Immature natural killer cell (primary cell): ENCODE measurements around the gene EPS8L1. TPM values are rescaled to one million over a fixed set of nuclear protein-coding genes. Genes with fewer than 3 reads are reported as not detected.
A peak's percentile ranks its signal among the peaks of the same experiment; 100 is the strongest.
"Not testable (repeated sequence)": the region's sequence is repeated elsewhere in the genome, so short reads cannot be mapped to it uniquely, and the experiment has no call there.

Experiments used
- DNase-seq, 3 donors: peaks; one replicate each; pipeline ENCODE4 v3.0.0; 2022; ENCODE audit warnings: mixed read lengths in 1 of 3
- H3K27ac Mint-ChIP-seq, 6 donors: one replicate each; pipeline ENCODE4 v1.8.0; 2020; ENCODE audit warnings: mixed read lengths in 6 of 6, mild to moderate bottlenecking in 5 of 6, inconsistent platforms in 4 of 6, moderate library complexity in 3 of 6
- H3K27me3 Mint-ChIP-seq, 3 donors: one replicate each; pipeline ENCODE4 v1.8.0; 2020 to 2021; ENCODE audit warnings: low read depth in 3 of 3, mild to moderate bottlenecking in 3 of 3, mixed read lengths in 3 of 3, moderate library complexity in 3 of 3, inconsistent platforms in 1 of 3
- H3K36me3 Mint-ChIP-seq, 3 donors: one replicate each; pipeline ENCODE4 v1.8.0; 2020; ENCODE audit warnings: mixed read lengths in 3 of 3, inconsistent platforms in 2 of 3, mild to moderate bottlenecking in 2 of 3
- H3K4me1 Mint-ChIP-seq, 2 donors: one replicate each; pipeline ENCODE4 v1.8.0; 2020; ENCODE audit warnings: inconsistent platforms in 2 of 2, mild to moderate bottlenecking in 2 of 2, mixed read lengths in 2 of 2, moderate library complexity in 1 of 2
- H3K4me3 Mint-ChIP-seq, 5 donors: one replicate each; pipeline ENCODE4 v1.8.0; 2020; ENCODE audit warnings: mild to moderate bottlenecking in 5 of 5, mixed read lengths in 5 of 5, inconsistent platforms in 3 of 5, moderate library complexity in 3 of 5
- H3K9me3 Mint-ChIP-seq, 6 donors: one replicate each; pipeline ENCODE4 v1.8.0; 2020; ENCODE audit warnings: mild to moderate bottlenecking in 6 of 6, mixed read lengths in 6 of 6, inconsistent platforms in 4 of 6, moderate library complexity in 3 of 6
- polyA plus RNA-seq, 3 donors: library from polyadenylated mRNA; unstranded; fragments of 300-500 nt; fragmentation: Illumina TruSeq; gene quantifications; one replicate each; pipeline ENCODE4 v1.2.3, GENCODE V29; 2021

Gene EPS8L1
- polyA plus RNA-seq, 3 donors from 2014 or later: 4.5 to 7.3 (median 6.4) TPM

DNA sequence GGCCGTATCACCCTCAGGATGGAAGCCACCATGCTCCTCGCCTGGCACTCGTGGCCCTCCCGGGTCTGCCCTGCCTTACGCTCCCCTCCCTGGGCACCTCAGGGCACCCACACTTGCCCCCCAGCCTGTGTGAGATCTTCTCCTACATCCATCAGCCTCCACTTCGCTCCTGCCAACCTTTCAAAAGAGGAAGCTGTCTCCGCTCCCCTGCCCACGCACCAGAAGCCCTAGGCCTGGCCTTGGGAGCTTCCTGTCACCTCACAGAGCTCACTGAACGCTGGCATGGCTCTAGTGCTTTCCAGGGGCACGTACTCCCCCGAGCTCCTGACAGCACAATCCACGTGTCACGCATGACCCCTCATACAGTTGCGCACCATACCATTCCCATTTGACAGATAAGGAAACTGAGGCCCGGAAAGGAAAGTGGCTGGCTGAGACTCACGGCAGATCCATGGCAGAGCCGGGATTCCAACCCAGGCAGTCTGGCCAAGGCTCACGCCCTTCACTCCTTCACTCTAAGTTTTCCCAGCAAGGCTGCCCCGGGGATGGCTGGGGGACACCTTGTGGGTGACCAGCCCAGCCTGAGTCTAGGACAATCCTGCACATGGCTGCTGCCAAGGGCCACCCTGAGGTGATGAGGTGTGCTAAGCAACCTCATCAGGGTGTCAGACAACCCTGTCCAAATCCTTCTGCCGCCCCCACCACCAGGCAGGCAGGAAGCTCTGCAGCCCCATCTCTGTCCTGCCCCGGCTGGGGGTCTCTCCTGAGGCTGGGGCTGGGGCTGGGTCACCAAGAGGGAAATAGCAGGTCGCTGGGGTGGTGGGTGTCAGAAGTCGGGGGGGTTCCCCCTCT, 22.4 kb downstream of the EPS8L1 start:
- Mint-ChIP-seq H3K27ac (no peak overlapping the region), H3K36me3 (peaks cover 5 to 21% (median 11%) of the 10 kb centered on the region in 3 donors), H3K4me3 (no peak overlapping the region), H3K9me3 (peaks cover 0 to 1% (median 0%) of the 10 kb centered on the region in 6 donors), H3K4me1 (peaks cover 0 to 3% of the 10 kb centered on the region in 2 donors), H3K27me3 (peaks cover 0 to 2% (median 1%) of the 10 kb centered on the region in 3 donors)
- no peak for DNase-seq

DNA sequence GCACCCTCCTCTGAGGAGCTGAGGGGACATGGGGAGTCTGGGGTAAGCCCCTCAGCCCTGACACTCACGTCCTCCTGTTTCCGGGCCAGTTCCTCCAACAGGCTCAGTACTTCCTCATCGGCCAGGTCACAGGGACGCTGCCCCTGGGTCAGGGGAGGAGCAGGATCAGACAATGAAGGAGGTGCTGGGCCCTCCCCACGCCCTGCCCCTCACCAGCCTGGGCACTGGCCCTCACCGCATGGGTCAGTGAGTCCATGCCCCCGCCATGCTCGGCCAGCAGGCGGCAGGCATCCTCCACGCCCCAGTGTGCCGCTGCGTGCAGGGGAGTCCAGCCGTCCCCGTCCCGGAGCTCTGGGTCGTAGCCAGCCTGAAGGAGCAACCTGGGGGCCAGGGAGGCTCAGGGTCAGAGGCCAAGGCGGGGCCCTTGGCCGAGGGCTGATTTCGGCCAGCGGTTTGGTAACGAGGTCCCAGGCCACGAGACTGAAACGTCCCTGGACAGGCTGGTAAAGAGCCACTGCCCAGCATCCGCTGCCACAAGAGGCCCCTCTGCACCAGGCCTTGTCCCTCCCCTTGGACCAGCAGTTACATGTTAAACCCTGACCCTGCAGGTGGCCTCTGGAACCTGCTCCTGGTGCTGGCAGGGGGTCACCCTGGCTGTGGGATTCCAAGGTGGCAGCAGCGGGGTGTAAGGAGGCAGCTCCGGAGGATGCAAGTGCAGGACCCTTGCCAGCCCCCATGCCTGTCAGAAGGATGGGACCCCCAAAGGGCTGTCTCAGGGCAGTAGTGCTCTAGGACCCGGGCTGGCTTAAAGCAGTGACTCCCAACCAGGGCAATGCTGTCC, 23.3 kb downstream of the EPS8L1 start:
- Mint-ChIP-seq H3K9me3 (peaks cover 0 to 1% (median 0%) of the 10 kb centered on the region in 6 donors), H3K4me1 (peaks cover 0 to 3% of the 10 kb centered on the region in 2 donors), H3K27me3 (peaks cover 0 to 2% (median 1%) of the 10 kb centered on the region in 3 donors), H3K4me3 (no peak overlapping the region), H3K27ac (no peak overlapping the region), H3K36me3 (peaks cover 5 to 26% (median 11%) of the 10 kb centered on the region in 3 donors)
- DNase-seq: no peak

DNA sequence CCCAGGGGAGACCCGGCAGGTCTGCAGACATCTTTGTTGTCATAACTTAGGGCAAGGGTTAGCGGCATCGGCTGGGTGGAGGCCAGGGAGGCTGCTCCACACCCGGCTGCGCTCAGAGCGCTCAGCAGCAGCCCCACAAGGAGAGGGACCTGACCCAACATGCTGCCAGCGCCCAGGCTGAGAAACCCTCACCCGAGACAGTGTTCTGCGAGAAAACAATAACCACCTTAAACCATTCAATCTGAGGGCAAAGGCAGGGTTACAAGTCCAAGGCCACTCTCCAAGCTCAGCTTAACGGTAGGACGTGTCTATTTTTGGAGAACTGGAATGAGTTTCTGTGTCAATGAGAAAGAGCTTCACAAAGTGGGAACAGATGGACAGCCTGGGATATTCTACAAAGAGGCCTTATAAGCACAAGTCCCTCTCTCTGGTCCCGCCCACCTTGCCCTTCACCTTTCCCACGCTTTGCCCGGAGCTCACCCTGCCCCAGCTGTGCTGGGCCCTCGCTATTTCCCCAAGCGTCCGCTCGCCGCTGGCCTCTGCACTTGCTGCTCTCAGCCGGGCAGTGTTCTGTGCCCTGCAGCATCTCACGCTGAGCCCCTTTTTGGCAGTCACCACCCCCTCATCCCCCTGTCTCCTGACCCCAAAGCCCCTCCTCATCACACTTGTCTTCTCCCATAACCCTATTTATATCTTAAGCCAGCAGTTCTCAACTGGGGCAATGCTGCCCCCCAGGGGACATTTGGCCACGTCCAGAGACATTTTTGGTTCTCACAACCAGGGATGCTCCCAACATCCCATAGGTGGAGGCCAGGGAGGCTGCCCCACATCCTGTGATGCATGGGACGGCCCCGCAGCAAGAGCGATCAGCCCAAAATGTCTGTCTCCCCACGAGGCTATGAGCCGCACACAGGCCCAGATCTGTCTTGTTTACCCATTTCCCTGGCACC, 24.2 kb downstream of the EPS8L1 start:
- Mint-ChIP-seq H3K9me3 (peaks cover 0 to 1% (median 0%) of the 10 kb centered on the region in 6 donors), H3K27ac (no peak overlapping the region), H3K4me1 (peaks cover 0 to 3% of the 10 kb centered on the region in 2 donors), H3K4me3 (no peak overlapping the region), H3K27me3 (peaks cover 0 to 2% (median 1%) of the 10 kb centered on the region in 3 donors), H3K36me3 (peaks cover 5 to 24% (median 11%) of the 10 kb centered on the region in 3 donors)
- DNase-seq: no peak

DNA sequence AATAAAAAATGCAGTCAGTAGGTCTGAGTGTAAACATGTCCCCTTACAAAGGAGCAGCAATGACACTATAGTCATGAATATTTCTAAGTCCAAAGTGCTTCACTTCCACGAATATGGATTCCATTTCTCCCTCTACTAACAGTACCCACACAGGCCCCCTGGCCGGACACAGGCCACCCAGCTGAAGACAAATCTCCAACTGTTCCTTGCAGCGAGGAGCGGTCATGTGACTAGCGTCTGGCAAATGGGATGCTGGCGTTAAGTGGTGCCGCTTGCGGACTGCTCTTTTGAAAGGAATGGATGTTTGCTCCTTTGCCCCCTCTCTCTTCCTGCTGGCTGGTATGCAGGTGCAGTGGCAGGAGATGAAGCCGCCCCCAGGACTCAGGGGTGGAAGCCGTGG, 25.6 kb downstream of the EPS8L1 start:
- H3K9me3 Mint-ChIP-seq: peaks cover 0 to 1% (median 0%) of the 10 kb centered on the region in 6 donors

DNA sequence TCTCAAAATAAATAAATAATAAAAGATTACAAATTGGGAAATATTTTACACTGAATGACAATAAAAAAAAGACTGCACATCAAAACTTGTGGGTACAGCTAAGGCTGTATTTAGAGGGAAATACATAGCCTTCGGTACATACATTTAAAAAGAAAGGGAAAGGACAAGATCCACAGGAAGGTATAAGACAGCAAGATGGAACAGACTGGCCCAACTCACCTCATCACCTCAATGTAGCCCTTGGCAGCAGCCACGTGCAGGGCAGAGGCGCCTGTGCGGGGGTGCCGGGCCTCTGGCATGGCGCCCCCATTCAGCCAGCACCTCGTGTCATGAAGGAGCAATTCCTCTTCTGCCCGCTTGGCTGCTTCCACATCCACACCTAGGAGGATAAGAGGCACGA, 27.5 kb downstream of the EPS8L1 start:
- H3K4me1 Mint-ChIP-seq: peaks cover 0 to 3% of the 10 kb centered on the region in 2 donors
- H3K27ac Mint-ChIP-seq: no peak overlapping the region
- H3K9me3 Mint-ChIP-seq: peaks cover 0 to 1% (median 0%) of the 10 kb centered on the region in 6 donors
- no peak overlapping the region for H3K4me3 Mint-ChIP-seq
- peaks cover 5 to 26% (median 14%) of the 10 kb centered on the region in 3 donors for H3K36me3 Mint-ChIP-seq
- no peak for DNase-seq
- H3K27me3 Mint-ChIP-seq: peaks cover 0 to 1% (median 0%) of the 10 kb centered on the region in 3 donors

More for the DNA sequence above, 25.6 kb downstream of the EPS8L1 start:
- H3K4me3 Mint-ChIP-seq: no peak overlapping the region
- peaks cover 5 to 26% (median 11%) of the 10 kb centered on the region in 3 donors for H3K36me3 Mint-ChIP-seq
- DNase-seq: no peak
- H3K27me3 Mint-ChIP-seq: peaks cover 0 to 2% (median 1%) of the 10 kb centered on the region in 3 donors
- no peak overlapping the region for H3K27ac Mint-ChIP-seq
- H3K4me1 Mint-ChIP-seq: peaks cover 0 to 3% of the 10 kb centered on the region in 2 donors

DNA sequence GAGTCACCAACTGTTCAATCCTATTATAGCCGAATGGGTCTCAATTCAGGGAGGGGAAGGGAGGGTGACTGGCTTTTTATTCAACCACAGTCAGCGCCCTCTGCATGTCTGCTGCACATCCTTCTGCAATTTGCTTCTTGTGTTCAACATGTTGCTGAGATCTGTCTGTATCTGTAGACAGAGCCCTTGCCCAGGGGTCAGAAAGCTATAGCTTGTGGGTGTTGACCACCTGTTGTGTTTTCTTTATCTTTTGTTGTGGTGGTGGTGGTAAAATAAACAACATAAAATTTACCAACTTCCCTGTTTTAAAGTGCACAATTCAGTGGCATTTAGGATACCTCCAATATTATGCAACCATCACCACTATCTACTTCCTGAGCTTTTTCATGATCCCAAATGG, 29.6 kb downstream of the EPS8L1 start:
- no peak for DNase-seq
- peaks cover 0 to 1% (median 0%) of the 10 kb centered on the region in 3 donors for H3K27me3 Mint-ChIP-seq
- peaks cover 5 to 29% (median 14%) of the 10 kb centered on the region in 3 donors for H3K36me3 Mint-ChIP-seq
- no peak overlapping the region for H3K27ac Mint-ChIP-seq
- H3K9me3 Mint-ChIP-seq: peaks cover 0 to 1% (median 0%) of the 10 kb centered on the region in 6 donors
- H3K4me3 Mint-ChIP-seq: no peak overlapping the region
- peaks cover 0 to 5% of the 10 kb centered on the region in 2 donors for H3K4me1 Mint-ChIP-seq

DNA sequence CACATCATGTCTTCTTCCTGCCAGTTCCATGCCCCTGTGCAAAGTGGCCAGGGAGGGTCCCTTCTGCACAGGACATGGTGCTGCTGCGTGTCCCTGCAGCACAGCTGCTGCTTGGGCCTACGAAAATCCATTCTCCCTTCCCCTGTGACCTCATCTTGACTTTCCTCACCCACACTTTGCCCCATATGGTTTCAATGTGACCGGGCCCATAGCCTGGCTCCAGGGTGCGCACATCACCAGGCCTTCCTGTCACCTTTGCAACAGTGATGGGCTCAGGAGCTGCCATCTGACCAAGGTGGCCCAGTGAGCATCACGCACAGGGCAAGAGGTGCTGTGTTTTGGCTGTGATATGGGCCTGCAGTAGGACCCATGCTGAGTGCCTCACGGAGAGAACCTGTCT, 30.9 kb downstream of the EPS8L1 start:
- Mint-ChIP-seq H3K4me1 (peaks cover 0 to 6% of the 10 kb centered on the region in 2 donors), H3K4me3 (no peak overlapping the region), H3K27ac (peak overlapping the region in 1 of 6 donors; percentile 50), H3K36me3 (peaks cover 5 to 28% (median 14%) of the 10 kb centered on the region in 3 donors), H3K27me3 (peaks cover 0 to 1% (median 0%) of the 10 kb centered on the region in 3 donors), H3K9me3 (peaks cover 0 to 1% (median 0%) of the 10 kb centered on the region in 6 donors)
- no peak for DNase-seq

DNA sequence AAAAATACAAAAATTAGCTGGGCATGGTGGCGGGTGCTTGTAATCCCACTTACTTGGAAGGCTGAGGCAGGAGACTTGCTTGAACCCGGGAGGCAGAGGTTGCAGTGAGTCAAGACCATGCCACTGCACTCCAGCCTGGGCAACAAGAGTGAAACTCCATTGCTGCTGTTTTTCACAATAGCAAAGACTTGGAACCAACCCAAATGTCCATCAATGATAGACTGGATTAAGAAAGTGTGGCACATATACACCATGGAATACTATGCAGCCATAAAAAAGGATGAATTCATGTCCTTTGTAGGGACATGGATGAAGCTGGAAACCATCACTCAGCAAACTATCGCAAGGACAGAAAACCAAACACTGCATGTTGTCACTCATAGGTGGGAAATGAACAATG, 31.6 kb downstream of the EPS8L1 start:
- H3K4me3 Mint-ChIP-seq, H3K4me1 Mint-ChIP-seq, H3K27me3 Mint-ChIP-seq, H3K27ac Mint-ChIP-seq, DNase-seq, H3K9me3 Mint-ChIP-seq: not testable (repeated sequence)
- H3K36me3 Mint-ChIP-seq: peaks cover 5 to 23% (median 9%) of the 10 kb centered on the region in 3 donors

DNA sequence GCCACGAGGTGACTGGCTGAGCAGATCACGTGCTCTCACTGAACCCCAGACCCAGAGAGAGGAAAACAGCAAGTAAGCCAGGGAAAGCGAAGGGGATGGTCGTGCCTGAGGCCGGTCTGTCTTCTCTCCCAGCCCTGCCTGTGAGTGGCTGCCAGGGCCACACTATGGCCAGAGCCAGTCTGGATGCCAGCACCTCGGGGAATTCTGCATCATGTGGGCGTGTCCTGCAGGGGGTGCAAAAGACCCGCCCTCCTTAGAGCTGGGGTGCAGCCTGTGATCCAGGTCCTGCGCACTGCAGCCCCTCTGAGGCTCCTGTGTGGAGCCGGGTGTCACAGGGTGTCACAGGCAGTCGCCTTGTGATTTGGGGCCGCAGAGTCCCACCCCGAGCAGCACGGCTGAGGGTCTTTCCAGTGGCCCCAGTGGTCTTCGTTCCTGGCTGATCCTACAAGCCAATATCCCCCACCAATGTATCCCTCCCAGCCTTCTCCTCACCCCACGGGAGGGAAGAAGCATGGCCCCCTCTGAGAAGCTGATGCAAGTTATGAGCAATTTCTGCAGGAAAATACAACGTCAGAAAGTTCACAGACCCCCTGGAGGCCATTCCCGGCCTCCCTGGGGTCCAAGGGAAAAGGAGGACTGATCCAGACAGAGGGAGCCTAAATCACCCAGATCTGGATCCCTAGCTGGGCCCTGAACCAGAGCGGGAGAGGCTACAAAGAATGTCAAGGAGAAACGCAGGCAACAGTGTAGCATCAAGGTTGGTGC, 34.0 kb downstream of the EPS8L1 start:
- no peak for DNase-seq
- Mint-ChIP-seq H3K4me1 (peaks cover 0 to 16% of the 10 kb centered on the region in 2 donors), H3K27me3 (peaks cover 0 to 1% (median 0%) of the 10 kb centered on the region in 3 donors), H3K27ac (no peak overlapping the region), H3K4me3 (no peak overlapping the region), H3K36me3 (peaks cover 0 to 10% (median 4%) of the 10 kb centered on the region in 3 donors), H3K9me3 (no peaks in the 10 kb centered on the region)

DNA sequence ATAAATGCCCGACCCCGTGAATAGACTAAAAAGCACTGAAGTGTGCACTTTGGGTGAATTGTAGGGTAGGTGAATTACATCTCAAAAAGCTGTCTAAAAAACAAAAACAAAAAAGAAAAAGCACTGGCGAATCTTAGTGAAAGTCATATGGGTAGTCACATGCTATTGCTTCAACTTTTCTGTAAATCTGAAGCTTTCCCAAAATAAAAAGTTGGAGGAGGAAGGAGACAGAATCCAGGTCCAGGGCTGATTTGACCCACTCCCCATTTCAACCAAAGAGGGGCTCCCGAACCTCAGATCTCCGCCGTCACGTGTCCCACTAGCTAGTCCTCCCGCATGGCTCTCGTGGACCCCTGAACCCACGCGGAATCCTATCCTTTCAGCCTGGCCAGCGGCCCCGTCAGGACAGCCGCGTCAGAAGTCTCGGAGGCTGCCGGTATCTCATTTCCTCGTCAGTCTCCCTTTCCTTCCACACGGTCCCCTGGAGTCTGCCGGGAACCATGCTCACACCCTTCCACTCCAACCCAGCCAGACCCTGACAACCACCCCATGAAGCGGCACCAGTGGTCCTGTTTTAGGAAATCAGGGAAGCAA, 35.7 kb downstream of the EPS8L1 start:
- no peak for DNase-seq
- Mint-ChIP-seq H3K4me3 (no peak overlapping the region), H3K27ac (peak overlapping the region in 1 of 6 donors; percentile 26), H3K4me1 (peaks cover 16 to 32% of the 10 kb centered on the region in 2 donors), H3K36me3 (peaks cover 0 to 7% (median 7%) of the 10 kb centered on the region in 3 donors), H3K9me3 (no peaks in the 10 kb centered on the region), H3K27me3 (peaks cover 2 to 4% (median 3%) of the 10 kb centered on the region in 3 donors)

DNA sequence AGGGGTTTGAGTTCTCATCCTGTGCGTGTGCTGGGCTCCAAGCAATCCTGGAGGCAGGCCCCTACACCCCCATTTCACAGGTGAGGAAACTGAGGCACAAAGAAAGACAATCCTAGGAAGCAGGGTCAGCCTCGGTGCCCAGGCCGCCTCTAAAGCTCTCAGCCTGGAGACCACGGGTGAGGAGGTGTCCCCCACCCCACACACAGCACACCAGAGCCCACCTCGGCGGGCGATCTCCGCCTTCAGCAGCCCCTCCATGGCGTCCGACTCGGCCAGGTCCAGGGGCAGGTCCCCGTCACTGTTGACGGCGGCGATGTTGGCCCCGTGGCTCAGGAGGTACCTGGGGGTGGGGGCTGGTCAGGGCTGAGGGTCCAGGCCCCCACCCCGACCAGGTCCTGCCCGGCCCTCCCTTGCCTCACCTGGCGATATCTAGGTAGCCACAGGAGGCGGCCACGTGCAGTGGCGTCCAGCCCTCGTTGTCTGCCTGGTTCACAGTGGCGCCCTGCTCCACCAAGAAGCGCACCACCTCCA, 36.6 kb downstream of the EPS8L1 start:
- no peak for DNase-seq
- H3K9me3 Mint-ChIP-seq: peaks cover 0 to 1% (median 0%) of the 10 kb centered on the region in 6 donors
- H3K4me3 Mint-ChIP-seq: no peak overlapping the region

More for the DNA sequence above, 36.6 kb downstream of the EPS8L1 start:
- peaks cover 2 to 10% (median 7%) of the 10 kb centered on the region in 3 donors for H3K27me3 Mint-ChIP-seq
- H3K27ac Mint-ChIP-seq: no peak overlapping the region
- peaks cover 0 to 7% (median 3%) of the 10 kb centered on the region in 3 donors for H3K36me3 Mint-ChIP-seq
- H3K4me1 Mint-ChIP-seq: peaks cover 21 to 34% of the 10 kb centered on the region in 2 donors
